Stimulated activated CD4-positive, alpha-beta T cell treated with anti-CD3 and anti-CD28 coated beads, Interleukin-4, amount 100 ng/mL, for 4 hours (primary cell): ENCODE data around the gene KCNE1.
"Not testable (repeated sequence)": the region's sequence is repeated elsewhere in the genome, so short reads cannot be mapped to it uniquely, and the experiment has no call there.

ENCODE experiments used
- DNase-seq, 2 experiments: peaks; one replicate each; pipeline ENCODE4 v3.0.0-alpha.2; 2020

Gene KCNE1

GRCh38 chr21:34511787-34512455 lies at the start of gene KCNE1:
KCNE1 (minus strand) TSS chr21:34512210; CDS start chr21:34449634, 62,576 bp downstream.
- no peak for DNase-seq

- no peak for DNase-seq
Observed at GRCh38 chr21:34561806-34562205, 49.8 kb upstream of the KCNE1 start.

DNA sequence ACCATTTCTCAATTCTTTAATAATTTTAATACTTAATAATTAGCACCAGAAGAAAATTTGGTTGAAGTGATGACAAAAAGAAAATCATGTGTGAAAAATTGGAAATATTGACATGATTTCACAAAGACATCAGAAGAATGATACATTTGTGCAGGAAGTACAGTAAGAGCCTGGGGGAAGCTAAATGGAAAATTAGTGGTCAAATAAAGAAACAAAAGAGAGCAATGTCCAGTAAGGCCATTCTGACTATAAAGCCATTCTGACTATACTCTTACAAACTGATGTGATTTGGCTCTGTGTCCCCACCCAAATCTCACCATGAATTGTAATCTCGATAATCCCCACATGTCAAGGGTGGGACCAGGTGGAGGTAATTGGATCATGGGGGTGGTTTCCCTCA lies 48.6 kb upstream of the KCNE1 start:
- no peak for DNase-seq

- no peak for DNase-seq
Observed at GRCh38 chr21:34560021-34560420, 48.0 kb upstream of the KCNE1 start.

DNA sequence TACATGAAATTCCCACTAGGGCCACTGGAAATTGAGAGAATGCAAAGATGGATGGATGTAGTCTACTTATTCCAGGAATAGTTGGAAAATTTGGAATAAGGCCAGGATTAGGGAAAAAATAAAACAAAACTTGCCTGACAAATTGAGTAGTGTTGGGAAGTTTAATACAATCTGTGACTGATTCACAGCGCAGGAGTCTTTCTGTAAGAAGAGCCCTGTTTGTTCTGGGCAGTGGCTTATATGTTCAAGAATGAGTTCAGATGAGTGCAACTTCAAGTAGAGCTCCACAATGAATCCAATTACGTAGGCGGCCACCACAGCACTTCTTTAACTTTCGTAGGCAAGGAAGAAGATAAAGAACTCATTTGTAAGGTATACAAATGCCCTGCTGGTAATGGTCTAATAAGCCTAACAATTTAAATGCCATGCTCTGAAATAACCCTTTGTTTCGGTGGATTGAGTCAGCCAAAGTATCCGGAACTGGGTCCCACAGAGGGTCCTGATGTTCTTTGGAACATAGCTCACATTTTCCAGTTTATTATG lies 47.1 kb upstream of the KCNE1 start:
- no peak for DNase-seq

- no peak for DNase-seq
Observed at GRCh38 chr21:34558166-34558565, 46.2 kb upstream of the KCNE1 start.

DNA sequence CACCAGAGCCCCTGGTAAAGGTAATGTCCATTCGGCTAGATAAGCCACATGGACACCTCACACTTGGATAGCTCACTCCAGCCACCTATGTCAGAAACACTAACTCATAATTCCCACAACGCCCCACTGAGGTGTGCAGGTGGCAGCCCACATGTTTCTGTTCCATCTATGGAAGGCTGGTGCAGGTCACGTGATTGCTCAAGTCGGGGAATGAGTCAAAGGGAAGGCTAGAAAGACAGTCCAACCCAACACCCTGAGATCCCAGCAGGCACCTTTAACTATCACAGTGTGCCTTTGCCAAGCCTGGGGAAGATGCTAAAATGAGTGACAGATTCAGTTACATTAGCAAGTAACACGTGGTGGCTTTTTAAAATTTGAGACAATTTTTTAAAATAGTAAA lies 45.3 kb upstream of the KCNE1 start:
- DNase-seq = no peak

DNA sequence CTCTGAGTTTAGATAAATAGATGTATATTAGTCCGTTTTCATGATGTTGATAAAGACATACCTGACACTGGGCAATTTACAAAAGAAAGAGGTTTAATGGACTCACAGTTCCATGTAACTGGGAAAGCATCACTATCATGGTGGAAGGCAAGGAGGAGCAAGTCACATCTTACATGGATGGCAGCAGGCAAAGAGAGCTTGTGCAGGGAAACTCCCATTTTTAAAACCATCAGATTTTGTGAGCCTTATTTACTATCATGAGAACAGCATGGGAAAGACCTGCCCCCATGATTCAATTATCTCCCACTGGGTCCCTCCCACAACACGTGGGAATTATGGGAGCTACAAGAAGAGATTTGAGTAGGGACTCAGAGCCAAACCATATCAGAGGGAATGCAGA lies 42.7 kb upstream of the KCNE1 start:
- not testable (repeated sequence) for DNase-seq

DNA sequence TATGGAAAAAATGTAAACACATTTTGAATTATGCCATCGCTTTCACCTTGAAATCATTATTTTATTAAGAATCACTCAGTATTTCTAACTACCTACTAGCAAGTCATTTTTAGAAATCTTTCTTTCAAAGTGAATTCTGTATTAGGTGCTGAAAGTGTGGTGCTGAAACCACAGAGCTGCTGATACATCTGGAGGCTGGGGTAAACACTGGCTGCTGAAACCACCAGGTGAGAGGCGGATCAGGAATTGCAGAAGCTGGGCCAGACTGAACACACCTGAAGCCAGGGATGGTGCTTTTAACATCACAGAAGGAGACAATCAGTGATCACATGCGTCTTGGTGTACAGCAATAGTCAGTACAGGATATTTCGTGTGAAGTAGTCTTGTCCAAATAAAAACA lies 42.2 kb upstream of the KCNE1 start:
- no peak for DNase-seq

DNA sequence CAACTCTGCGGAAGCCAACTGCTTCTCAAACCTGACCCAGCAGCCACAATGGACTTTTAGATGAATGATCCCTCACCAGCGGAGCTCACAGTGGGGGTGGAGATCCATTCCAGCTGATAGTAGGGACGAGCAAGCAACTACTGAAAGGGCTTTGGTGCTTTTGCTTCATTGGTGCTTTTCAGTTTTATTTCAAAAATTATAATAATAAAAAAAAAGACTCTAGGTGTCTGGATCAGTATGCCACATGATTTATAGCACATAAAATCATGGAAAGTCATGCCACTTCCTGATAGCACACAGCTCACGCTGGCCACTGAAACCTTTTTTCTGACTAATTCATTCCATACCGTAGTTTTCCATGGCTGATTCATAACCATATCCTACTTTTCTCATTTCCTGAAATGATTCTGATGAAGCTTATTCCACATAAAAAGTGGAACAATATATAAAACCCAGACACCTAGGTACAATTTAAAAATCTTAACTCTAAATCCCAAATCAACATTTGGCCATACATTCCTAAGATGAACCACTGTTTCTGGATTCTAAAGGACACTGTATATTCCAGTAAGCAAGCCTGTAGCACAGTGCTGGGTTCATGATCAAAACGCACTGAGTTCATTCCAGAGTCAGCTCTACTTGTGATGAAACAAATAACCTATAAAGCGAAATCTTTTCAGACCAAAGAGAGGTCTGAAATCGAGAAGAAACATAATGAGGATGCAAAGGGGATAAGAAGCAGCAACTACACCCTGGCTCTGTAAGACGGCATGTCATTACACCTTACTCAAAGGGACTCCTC lies 41.3 kb upstream of the KCNE1 start:
- DNase-seq = no peak

- DNase-seq = no peak
Observed at GRCh38 chr21:34552360-34553098, 40.5 kb upstream of the KCNE1 start.

DNA sequence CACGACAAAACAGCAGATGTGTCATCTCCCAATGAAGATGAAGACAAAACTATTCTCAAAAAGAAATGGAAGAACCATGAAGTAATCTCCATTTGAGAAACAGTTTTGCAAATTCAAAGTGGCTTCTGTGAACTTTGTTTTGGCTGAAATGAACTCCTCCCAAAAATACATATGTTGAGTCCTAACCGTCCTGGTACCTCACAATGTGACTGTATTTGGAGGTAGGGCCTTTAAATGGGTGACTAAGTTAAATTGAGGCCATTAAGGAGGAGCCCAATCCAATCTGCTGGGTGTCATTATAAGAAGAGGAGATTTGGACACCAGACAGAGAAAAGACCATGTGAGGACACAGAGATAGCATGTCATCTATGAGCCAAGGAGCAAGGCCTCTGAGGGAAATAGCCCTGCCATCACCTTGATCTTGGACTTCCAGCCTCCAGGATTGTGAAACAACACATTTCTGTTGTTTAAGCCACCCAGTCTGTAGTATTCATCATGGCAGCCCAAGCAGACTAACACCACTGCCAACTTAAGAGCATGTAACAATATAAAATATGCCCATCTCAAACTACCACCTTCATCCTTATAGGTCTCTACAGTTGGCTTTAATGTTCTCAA lies 38.3 kb upstream of the KCNE1 start:
- DNase-seq = no peak

GRCh38 chr21:34548781-34549376 lies 36.9 kb upstream of the KCNE1 start:
- no peak for DNase-seq

DNA sequence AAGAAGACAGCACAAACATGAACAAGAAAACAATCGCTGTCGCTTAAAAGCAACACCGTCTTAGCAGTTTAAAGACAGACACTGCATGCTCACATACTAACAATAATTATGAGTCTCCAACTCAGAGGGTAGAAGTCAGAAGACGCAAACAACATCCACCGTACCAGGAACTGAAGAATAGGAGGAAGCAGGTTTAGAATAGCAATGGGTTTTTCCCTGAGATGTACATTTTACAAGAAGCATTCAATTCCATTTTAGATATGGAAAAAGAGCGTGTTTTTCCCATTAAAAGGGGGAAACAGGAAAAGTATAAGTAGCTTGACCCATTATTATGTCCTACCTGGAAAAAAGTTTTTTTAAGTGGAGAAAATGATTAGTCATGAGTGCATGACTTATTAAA lies 34.5 kb upstream of the KCNE1 start:
- DNase-seq = no peak

- DNase-seq = no peak
Observed at GRCh38 chr21:34545079-34545884, 33.3 kb upstream of the KCNE1 start.

- peak; percentile 27 for DNase-seq
Observed at GRCh38 chr21:34544032-34544496, 32.1 kb upstream of the KCNE1 start.

- DNase-seq = no peak
Observed at GRCh38 chr21:34543017-34543416, 31.0 kb upstream of the KCNE1 start.

- DNase-seq = no peak
Observed at GRCh38 chr21:34540206-34540605, 28.2 kb upstream of the KCNE1 start.

DNA sequence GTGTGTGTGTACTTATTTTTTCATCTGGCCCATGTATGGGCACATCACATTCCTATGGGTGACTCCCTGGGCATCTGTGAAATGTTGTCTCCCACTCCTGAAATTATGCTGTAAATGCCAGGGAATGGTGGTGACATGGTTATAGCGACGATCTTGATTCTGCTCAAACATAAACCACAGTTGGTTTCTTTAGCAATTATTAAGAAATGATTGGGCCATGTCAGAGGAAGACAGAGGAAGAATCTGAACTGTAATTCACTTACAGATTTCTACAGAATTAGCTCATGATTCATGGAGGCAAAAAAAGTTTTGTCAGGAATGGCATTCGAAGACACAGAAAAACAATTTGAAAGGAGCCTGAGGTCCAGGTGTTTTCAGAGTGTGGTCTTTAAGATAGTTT lies 25.8 kb upstream of the KCNE1 start:
- no peak for DNase-seq

DNA sequence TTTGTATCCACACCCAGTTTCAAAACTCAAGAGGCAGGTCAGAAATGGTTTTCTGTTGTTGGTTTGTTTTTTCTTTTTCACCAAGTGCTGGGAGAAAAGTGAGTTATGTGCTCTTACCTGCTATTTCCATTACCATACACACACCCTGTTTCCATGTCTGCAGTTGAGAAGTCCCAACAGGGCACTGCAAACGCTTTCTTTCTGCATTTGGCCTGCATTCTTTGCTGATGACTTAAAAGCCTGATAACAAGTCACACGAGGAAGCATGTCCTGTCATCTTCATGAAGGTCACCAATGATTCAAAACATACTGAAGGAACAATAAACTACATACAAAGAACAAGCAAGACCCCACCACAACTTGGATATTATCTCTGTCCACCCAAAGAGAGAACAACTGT lies 24.8 kb upstream of the KCNE1 start:
- DNase-seq = no peak

DNA sequence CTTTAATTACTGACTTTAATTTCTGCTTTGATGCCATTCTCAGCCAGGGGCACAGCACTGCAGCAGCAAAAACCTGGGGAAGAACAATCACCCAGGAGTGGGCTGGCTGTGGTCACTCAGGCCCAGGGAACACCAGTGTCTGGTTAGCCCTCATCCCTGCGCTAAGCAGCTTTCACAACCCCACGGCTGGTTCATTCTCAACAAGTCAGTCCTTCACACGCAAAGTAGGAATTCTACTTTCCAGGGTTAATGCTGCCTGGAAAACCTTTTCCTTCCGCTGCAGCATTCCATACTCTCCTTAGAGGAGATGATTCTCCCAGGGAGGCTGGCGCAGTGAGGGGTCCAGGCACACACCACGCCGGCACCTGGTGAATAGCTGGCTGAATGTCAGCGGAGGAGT lies 24.3 kb upstream of the KCNE1 start:
- no peak for DNase-seq

GRCh38 chr21:34535886-34536285 lies 23.9 kb upstream of the KCNE1 start:
- no peak for DNase-seq
